SK-N-SH (cell line): Measurements from ENCODE around the gene CALML4. TPM values are rescaled to one million over a fixed set of nuclear protein-coding genes. Genes with fewer than 3 reads are reported as not detected.

Experiments
- CTCF ChIA-PET: fragments of 300-600, 350-600 bp; formaldehyde crosslinking; extraction: SDS; loops from one replicate; lab custom pipeline; 2021; lab: Yijun Ruan, JAX
- POLR2A ChIA-PET: fragments of 350-600 bp; sonication (Branson Sonifier 250); formaldehyde crosslinking; extraction: SDS; loops from one replicate; lab custom pipeline; 2020; ENCODE audit warnings: antibody characterized with exemption, inconsistent platforms; lab: Yijun Ruan, JAX
- DNase-seq: peaks from one replicate; pipeline ENCODE4 v3.0.0; 2012
- H2AFZ ChIP-seq: fragments of 200-600 bp; sonication (generic); 2 replicates; pipeline ENCODE4 v1.8.1; 2016; ENCODE audit warnings: antibody characterized with exemption, mild to moderate bottlenecking, low read depth
- H3F3A ChIP-seq: fragments of 200-600 bp; sonication (generic); replicated peaks from 2 replicates; pipeline ENCODE3; 2016; ENCODE audit warnings: antibody characterized with exemption, mild to moderate bottlenecking; ENCODE audit not compliant: insufficient read depth
- H3K27ac ChIP-seq, 2 experiments: fragments of 200-500 bp in 1 of 2; fragments of 200-600 bp in 1 of 2; sonication (Bioruptor generic) in 1 of 2; sonication (generic), shearing (Covaris generic) in 1 of 2; 2 replicates each; pipeline versions ENCODE4 v1.5.1 to v1.6.1; 2014 to 2016; ENCODE audit warnings: low read depth in 2 of 2, inconsistent platforms in 1 of 2, low read length in 1 of 2, mild to moderate bottlenecking in 1 of 2, mixed read lengths in 1 of 2
- H3K27me3 ChIP-seq: fragments of 200-600 bp; sonication (generic), shearing (Covaris generic); 2 replicates; pipeline ENCODE4 v1.6.1; 2016; ENCODE audit warnings: mixed run types; ENCODE audit not compliant: insufficient read depth
- H3K36me3 ChIP-seq, 2 experiments: fragments of 200-500 bp in 1 of 2; fragments of 200-600 bp in 1 of 2; sonication (Bioruptor generic) in 1 of 2; sonication (generic) in 1 of 2; replicated peaks in 1 of 2; 2 replicates each; pipeline versions ENCODE3 to v1.5.1; 2014 to 2016; ENCODE audit warnings: low read length in 1 of 2, mild to moderate bottlenecking in 1 of 2; ENCODE audit not compliant: insufficient read depth in 2 of 2, control insufficient read depth in 1 of 2
- H3K4me1 ChIP-seq, 2 experiments: fragments of 200-500 bp in 1 of 2; fragments of 200-600 bp in 1 of 2; sonication (Bioruptor generic) in 1 of 2; sonication (generic), shearing (Covaris generic) in 1 of 2; 2 replicates each; pipeline versions ENCODE4 v1.5.1 to v1.6.1; 2014 to 2016; ENCODE audit warnings: low read depth in 1 of 2, low read length in 1 of 2, mixed run types in 1 of 2; ENCODE audit not compliant: insufficient read depth in 2 of 2, control insufficient read depth in 1 of 2
- H3K4me2 ChIP-seq: fragments of 200-600 bp; sonication (generic), shearing (Covaris generic); 2 replicates; pipeline ENCODE4 v1.6.1; 2017; ENCODE audit warnings: mixed run types
- H3K4me3 ChIP-seq, 2 experiments: fragments of 200-500 bp in 1 of 2; fragments of 200-600 bp in 1 of 2; sonication (Bioruptor generic) in 1 of 2; sonication (generic), shearing (Covaris generic) in 1 of 2; 2 replicates each; pipeline versions ENCODE4 v1.5.1 to v1.8.1; 2014 to 2016; ENCODE audit warnings: low read depth in 2 of 2, inconsistent platforms in 1 of 2, low read length in 1 of 2, mild to moderate bottlenecking in 1 of 2, mixed read lengths in 1 of 2, moderate library complexity in 1 of 2
- H3K79me2 ChIP-seq: fragments of 200-600 bp; sonication (generic); 2 replicates; pipeline ENCODE4 v1.8.1; 2017; ENCODE audit warnings: mild to moderate bottlenecking; ENCODE audit not compliant: insufficient read depth
- H3K9ac ChIP-seq: fragments of 200-600 bp; sonication (generic); 2 replicates; pipeline ENCODE4 v1.6.1; 2017; ENCODE audit warnings: mixed run types
- H3K9me2 ChIP-seq: fragments of 200-600 bp; sonication (generic); 2 replicates; pipeline ENCODE4 v1.6.1; 2017; ENCODE audit warnings: mixed run types
- H3K9me3 ChIP-seq: fragments of 200-600 bp; sonication (generic); 2 replicates; pipeline ENCODE4 v1.6.1; 2017; ENCODE audit warnings: mixed run types, mild to moderate bottlenecking, moderate library complexity
- H4K20me1 ChIP-seq: fragments of 200-600 bp; sonication (generic); 2 replicates; pipeline ENCODE4 v1.6.1; 2017; ENCODE audit warnings: mild to moderate bottlenecking, mixed run types; ENCODE audit not compliant: insufficient read depth
- CHD2 ChIP-seq: fragments of 150-350 bp; IDR thresholded peaks from 2 replicates; pipeline ENCODE4 v1.6.1; 2018; ENCODE audit warnings: low read length; ENCODE audit not compliant: partially characterized antibody
- ELF1 ChIP-seq: IDR thresholded peaks from 2 replicates; pipeline ENCODE4 v1.4.0; 2012
- EZH2phosphoT487 ChIP-seq: fragments of 200-600 bp; sonication (generic); IDR thresholded peaks from 2 replicates; pipeline ENCODE4 v1.6.1; 2017; ENCODE audit warnings: low read depth, mixed run types, mild to moderate bottlenecking, antibody characterized with exemption, moderate library complexity, borderline replicate concordance
- FOSL2 ChIP-seq: IDR thresholded peaks from 2 replicates; pipeline ENCODE4 v1.4.0; 2012; ENCODE audit warnings: low read depth, mild to moderate bottlenecking, moderate library complexity, borderline replicate concordance
- FOXJ3 ChIP-seq: sonication (generic); formaldehyde crosslinking; IDR thresholded peaks from 2 replicates; pipeline ENCODE4 v1.5.1; 2020; ENCODE audit warnings: mild to moderate bottlenecking, missing genetic modification reagents
- JUND ChIP-seq: IDR thresholded peaks from 2 replicates; pipeline ENCODE4 v1.4.0; 2012
- MXI1 ChIP-seq: IDR thresholded peaks from 2 replicates; pipeline ENCODE4 v1.6.1; 2012; ENCODE audit warnings: mild to moderate bottlenecking, low read depth, low read length, improper control_type of control experiment
- NRF1 ChIP-seq: IDR thresholded peaks from 2 replicates; pipeline ENCODE4 v1.6.1; 2012; ENCODE audit warnings: low read depth, mild to moderate bottlenecking, low read length
- RAD21 ChIP-seq: IDR thresholded peaks from 2 replicates; pipeline ENCODE4 v1.6.1; 2012; ENCODE audit warnings: mild to moderate bottlenecking, low read length
- RFX5 ChIP-seq: IDR thresholded peaks from 2 replicates; pipeline ENCODE4 v1.6.1; 2012; ENCODE audit warnings: mild to moderate bottlenecking, improper control_type of control experiment, low read length
- SIN3A ChIP-seq: IDR thresholded peaks from 2 replicates; pipeline ENCODE4 v1.6.1; 2012; ENCODE audit warnings: low read depth, mild to moderate bottlenecking, low read length, moderate library complexity, borderline replicate concordance
- TAF1 ChIP-seq: IDR thresholded peaks from 2 replicates; pipeline ENCODE4 v1.6.1; 2012; ENCODE audit warnings: low read depth, mild to moderate bottlenecking, low read length, moderate library complexity, borderline replicate concordance
- TCF12 ChIP-seq: IDR thresholded peaks from 2 replicates; pipeline ENCODE4 v1.4.0; 2012
- TEAD4 ChIP-seq: IDR thresholded peaks from 2 replicates; pipeline ENCODE4 v1.4.0; 2012; ENCODE audit warnings: mild to moderate bottlenecking, borderline replicate concordance; ENCODE audit not compliant: insufficient read depth
- WGBS: methylation state at CpG from one replicate; pipeline ENCODE4 v1.1.6; 2017; ENCODE audit warnings: low lambda C conversion rate; 5-methylcytosine and 5-hydroxymethylcytosine counted together
- polyA plus RNA-seq, 3 experiments: library from polyadenylated mRNA; depleted of rRNA; stranded (reverse); fragments of >200 nt; gene quantifications; 2 replicates each; pipeline ENCODE4 v1.2.3, GENCODE V29; 2012
- TF ChIP-seq, protein P1 (sequence below): IDR thresholded peaks from 2 replicates; pipeline ENCODE4 v1.4.0; 2012; ENCODE audit warnings: low read depth
- TF ChIP-seq, protein P2 (sequence below): IDR thresholded peaks from 2 replicates; pipeline ENCODE4 v1.4.0; 2012; ENCODE audit warnings: low read depth, borderline replicate concordance
- TF ChIP-seq, protein P3 (sequence below): fragments of 200-600 bp; sonication (generic); IDR thresholded peaks from 2 replicates; pipeline ENCODE4 v1.6.1; 2017; ENCODE audit warnings: antibody characterized with exemption, mild to moderate bottlenecking, moderate library complexity
- TF ChIP-seq, protein P4 (sequence below): IDR thresholded peaks from 2 replicates; pipeline ENCODE4; 2012
- TF ChIP-seq, protein P5 (sequence below): fragments of 150-350 bp; IDR thresholded peaks from 2 replicates; pipeline ENCODE4 v1.6.1; 2017; ENCODE audit warnings: antibody characterized with exemption, low read length, low read depth, borderline replicate concordance

CALML4 gene
- polyA plus RNA-seq, 1 of the 3 experiments (the other 2 are of a cell fraction): 3.1 TPM

DNA sequence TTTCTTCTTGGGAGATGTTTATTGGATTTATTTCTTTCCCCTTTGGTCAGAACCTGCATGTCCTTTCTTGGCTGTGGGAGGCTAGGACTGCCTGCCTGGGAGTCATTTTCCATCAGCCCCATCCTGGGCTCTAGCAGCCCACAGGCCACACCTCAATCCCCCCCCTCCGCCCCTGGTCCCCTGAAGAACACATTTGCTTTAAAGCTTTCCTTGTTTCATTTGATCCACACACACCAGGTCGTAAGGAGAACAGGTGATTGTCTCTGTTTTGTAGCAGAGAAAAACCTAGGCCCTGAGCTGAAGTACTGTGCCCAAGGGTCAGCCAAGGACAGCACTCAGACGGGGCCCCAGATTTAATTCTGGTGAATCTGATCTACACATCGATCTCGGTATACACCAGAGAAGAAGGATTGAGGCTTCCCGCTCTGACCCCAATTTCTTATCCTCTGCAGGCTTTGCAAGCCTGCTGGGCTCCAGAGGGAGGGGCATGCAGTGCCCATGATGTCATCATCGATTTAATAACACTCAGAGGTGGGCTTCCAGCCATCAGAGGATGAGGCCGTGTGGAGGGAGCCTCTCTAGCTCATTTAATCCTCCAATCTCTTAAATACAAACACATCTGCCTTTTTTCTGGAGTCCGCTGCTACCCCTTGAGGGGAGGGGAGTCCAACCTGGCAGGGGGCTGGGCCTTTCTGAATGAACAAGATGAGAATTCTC lies 26.1 kb upstream of the CALML4 start:
- peak overlapping the region in 1 of 2 experiments; percentile 67; a peak in 2 of 4 replicates for H3K27ac ChIP-seq
- no peaks in the 10 kb centered on the region for H3K9me3 ChIP-seq
- no peak overlapping the region for H2AFZ ChIP-seq
- H3K4me3 ChIP-seq: no peak overlapping the region
- no peaks in the 10 kb centered on the region for H3K27me3 ChIP-seq
- WGBS: 57% methylated on average over 8 of the region's 9 CpGs
- CTCF ChIA-PET: interaction anchor here (1.0 to 4.0 kb wide), 6 partner anchors 11 to 378 kb away, joined by 3 to 21 read pairs (median 10); no protein-coding TSS in a partner anchor
- no peaks in the 10 kb centered on the region for H3K36me3 ChIP-seq
- no peaks in the 10 kb centered on the region for H3K9me2 ChIP-seq
- peaks cover 29% of the 10 kb centered on the region for H3K79me2 ChIP-seq
- POLR2A ChIA-PET: interaction anchor here (0.6 to 1.5 kb wide), 2 partner anchors 13 to 46 kb away, joined by 4 to 8 read pairs; partner anchors contain the start of gene FEM1B
- H3K9ac ChIP-seq: no peak overlapping the region
- peaks cover 10% of the 10 kb centered on the region; the same call in 1 of the 2 replicates for H4K20me1 ChIP-seq
- TF ChIP-seq RFX5: no peak
- no peak for TF ChIP-seq EZH2phosphoT487
- TF ChIP-seq TAF1: no peak
- TF ChIP-seq CHD2: no peak
- no peak for TF ChIP-seq SIN3A
- TF ChIP-seq, protein P1, sequence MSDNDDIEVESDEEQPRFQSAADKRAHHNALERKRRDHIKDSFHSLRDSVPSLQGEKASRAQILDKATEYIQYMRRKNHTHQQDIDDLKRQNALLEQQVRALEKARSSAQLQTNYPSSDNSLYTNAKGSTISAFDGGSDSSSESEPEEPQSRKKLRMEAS: no peak
- TF ChIP-seq MXI1: no peak
- TF ChIP-seq, protein P2, sequence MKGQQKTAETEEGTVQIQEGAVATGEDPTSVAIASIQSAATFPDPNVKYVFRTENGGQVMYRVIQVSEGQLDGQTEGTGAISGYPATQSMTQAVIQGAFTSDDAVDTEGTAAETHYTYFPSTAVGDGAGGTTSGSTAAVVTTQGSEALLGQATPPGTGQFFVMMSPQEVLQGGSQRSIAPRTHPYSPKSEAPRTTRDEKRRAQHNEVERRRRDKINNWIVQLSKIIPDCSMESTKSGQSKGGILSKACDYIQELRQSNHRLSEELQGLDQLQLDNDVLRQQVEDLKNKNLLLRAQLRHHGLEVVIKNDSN: no peak
- TF ChIP-seq ELF1: no peak
- TF ChIP-seq, protein P3, sequence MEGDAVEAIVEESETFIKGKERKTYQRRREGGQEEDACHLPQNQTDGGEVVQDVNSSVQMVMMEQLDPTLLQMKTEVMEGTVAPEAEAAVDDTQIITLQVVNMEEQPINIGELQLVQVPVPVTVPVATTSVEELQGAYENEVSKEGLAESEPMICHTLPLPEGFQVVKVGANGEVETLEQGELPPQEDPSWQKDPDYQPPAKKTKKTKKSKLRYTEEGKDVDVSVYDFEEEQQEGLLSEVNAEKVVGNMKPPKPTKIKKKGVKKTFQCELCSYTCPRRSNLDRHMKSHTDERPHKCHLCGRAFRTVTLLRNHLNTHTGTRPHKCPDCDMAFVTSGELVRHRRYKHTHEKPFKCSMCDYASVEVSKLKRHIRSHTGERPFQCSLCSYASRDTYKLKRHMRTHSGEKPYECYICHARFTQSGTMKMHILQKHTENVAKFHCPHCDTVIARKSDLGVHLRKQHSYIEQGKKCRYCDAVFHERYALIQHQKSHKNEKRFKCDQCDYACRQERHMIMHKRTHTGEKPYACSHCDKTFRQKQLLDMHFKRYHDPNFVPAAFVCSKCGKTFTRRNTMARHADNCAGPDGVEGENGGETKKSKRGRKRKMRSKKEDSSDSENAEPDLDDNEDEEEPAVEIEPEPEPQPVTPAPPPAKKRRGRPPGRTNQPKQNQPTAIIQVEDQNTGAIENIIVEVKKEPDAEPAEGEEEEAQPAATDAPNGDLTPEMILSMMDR: no peak
- TF ChIP-seq, protein P4, sequence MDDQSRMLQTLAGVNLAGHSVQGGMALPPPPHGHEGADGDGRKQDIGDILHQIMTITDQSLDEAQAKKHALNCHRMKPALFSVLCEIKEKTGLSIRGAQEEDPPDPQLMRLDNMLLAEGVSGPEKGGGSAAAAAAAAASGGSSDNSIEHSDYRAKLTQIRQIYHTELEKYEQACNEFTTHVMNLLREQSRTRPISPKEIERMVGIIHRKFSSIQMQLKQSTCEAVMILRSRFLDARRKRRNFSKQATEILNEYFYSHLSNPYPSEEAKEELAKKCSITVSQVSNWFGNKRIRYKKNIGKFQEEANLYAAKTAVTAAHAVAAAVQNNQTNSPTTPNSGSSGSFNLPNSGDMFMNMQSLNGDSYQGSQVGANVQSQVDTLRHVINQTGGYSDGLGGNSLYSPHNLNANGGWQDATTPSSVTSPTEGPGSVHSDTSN: no peak
- no peak for TF ChIP-seq FOSL2
- TF ChIP-seq, protein P5, sequence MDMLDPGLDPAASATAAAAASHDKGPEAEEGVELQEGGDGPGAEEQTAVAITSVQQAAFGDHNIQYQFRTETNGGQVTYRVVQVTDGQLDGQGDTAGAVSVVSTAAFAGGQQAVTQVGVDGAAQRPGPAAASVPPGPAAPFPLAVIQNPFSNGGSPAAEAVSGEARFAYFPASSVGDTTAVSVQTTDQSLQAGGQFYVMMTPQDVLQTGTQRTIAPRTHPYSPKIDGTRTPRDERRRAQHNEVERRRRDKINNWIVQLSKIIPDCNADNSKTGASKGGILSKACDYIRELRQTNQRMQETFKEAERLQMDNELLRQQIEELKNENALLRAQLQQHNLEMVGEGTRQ: no peak
- TF ChIP-seq TCF12: no peak
- no peak for TF ChIP-seq NRF1
- TF ChIP-seq JUND: no peak
- TF ChIP-seq RAD21: no peak
- TF ChIP-seq TEAD4: no peak
- TF ChIP-seq FOXJ3 (CRISPR knock-in tag): no peak
- TF ChIP-seq, all 33 proteins: peak for 0
- H3K4me2 ChIP-seq: no peak overlapping the region
- peak; percentile 67 for DNase-seq
- no peaks in the 10 kb centered on the region for H3F3A ChIP-seq
- H3K4me1 ChIP-seq: peaks cover 10 to 41% of the 10 kb centered on the region in 2 experiments; a peak in 2 of 4 replicates
